ENCODE data around the gene PHOSPHO2.

DNA sequence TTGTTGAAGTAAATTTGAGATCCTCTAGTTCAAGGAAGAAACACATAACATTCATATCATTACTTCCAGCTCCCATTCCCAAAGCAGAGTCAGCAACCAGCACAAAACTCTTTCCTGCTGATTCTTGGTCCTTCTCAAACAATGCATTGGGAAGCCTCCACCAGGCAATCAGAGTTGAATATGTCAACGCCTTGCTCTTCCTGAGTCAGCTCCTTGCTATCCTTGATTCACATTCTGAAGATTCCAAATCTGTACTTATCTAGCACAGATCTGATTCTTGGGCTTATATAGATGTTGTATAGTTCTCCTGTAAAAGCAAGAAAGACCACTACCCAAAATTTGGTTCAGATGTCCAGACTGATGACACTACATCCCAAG is 29.7 kb upstream of the PHOSPHO2 start:
- no peak for TF ChIP-seq POLR2A (IDR thresholded peaks at IDR 0.05)
- TF ChIP-seq, protein P1, sequence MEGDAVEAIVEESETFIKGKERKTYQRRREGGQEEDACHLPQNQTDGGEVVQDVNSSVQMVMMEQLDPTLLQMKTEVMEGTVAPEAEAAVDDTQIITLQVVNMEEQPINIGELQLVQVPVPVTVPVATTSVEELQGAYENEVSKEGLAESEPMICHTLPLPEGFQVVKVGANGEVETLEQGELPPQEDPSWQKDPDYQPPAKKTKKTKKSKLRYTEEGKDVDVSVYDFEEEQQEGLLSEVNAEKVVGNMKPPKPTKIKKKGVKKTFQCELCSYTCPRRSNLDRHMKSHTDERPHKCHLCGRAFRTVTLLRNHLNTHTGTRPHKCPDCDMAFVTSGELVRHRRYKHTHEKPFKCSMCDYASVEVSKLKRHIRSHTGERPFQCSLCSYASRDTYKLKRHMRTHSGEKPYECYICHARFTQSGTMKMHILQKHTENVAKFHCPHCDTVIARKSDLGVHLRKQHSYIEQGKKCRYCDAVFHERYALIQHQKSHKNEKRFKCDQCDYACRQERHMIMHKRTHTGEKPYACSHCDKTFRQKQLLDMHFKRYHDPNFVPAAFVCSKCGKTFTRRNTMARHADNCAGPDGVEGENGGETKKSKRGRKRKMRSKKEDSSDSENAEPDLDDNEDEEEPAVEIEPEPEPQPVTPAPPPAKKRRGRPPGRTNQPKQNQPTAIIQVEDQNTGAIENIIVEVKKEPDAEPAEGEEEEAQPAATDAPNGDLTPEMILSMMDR (IDR thresholded peaks at IDR 0.05), result no peak

Data from right lobe of liver (tissue), 4 donors.